ENCODE data around the gene CRIP3. TPM values are rescaled to one million over a fixed set of nuclear protein-coding genes. Genes with fewer than 3 reads are reported as not detected.

The CRIP3 gene
- total and polyA plus RNA-seq, 2 of the 13 experiments (the other 11 are each of a cell fraction or from before 2014, with no cell fraction given), result 6.3 to 9.3 TPM

GRCh38 chr6:43263314-43264178 is 45.1 kb downstream of the CRIP3 start:
- peak; percentile 77 for FAIRE-seq
- no peaks in the 10 kb centered on the region for H3K36me3 ChIP-seq (replicated peaks in 1 of 2; ENCODE audit: control insufficient read depth in 1 of 2, insufficient read depth in 2 of 2, low read length in 2 of 2)
- peaks cover 0 to 4% of the 10 kb centered on the region in 2 experiments; a peak in 2 of 5 replicates for H3K27me3 ChIP-seq (ENCODE audit: control insufficient read depth in 1 of 2, insufficient read depth in 2 of 2, low read length in 2 of 2)
- no peaks in the 10 kb centered on the region for H4K20me1 ChIP-seq (ENCODE audit: insufficient read depth, low read length)
- POLR2A ChIA-PET, result interaction anchor here (0.7 to 20.0 kb wide), 7 partner anchors 15 to 92 kb away, joined by 3 to 314 read pairs (median 4); partner anchors contain the start of genes DNPH1 and SLC22A7
- H3K4me3 ChIP-seq (replicated peaks in 1 of 3; ENCODE audit: insufficient read depth in 1 of 3, low read depth in 2 of 3, low read length in 3 of 3), result no peak overlapping the region; a peak in 1 of 6 replicates
- in situ Hi-C loops (cut with HindIII; ENCODE audit: extremely low pct_ligation_motif_present, low pct_unique_long_range_greater_than_20kb) (loop anchor here (5.0 kb wide), 3 partner anchors 69 to 234 kb away; no protein-coding TSS in a partner anchor), intact Hi-C loops (cut with micrococcal nuclease; ENCODE audit: unreplicated experiment) (loop anchor here (1.0 to 10.0 kb wide), 6 partner anchors 24 to 244 kb away; partner anchors contain the start of gene ABCC10)
- 48% methylated on average over 10 of the region's 12 CpGs for WGBS (ENCODE audit: low lambda C conversion rate)
- no peaks in the 10 kb centered on the region for H3K9me3 ChIP-seq (ENCODE audit: low read length)
- CTCF ChIA-PET (ENCODE audit: low intra/inter-chr PET ratio, low total read pairs), result interaction anchor here (0.7 to 5.0 kb wide), 4 partner anchors 24 to 191 kb away, joined by 3 to 79 read pairs (median 24); no protein-coding TSS in a partner anchor
- H3K9ac ChIP-seq (ENCODE audit: insufficient read depth, low read depth, low read length), result no peak overlapping the region
- peak; percentile 78 for DNase-seq (ENCODE audit: low spot score)
- peaks cover 78% of the 10 kb centered on the region for H3K4me1 ChIP-seq (ENCODE audit: insufficient read depth, low read length)
- ATAC-seq, result peak; percentile 73
- peak overlapping the region; percentile 14; the same call in 1 of the 2 replicates for H3K4me2 ChIP-seq (ENCODE audit: low read depth, low read length)
- peak overlapping the region; percentile 62 for H2AFZ ChIP-seq (ENCODE audit: low read length)
- no peaks in the 10 kb centered on the region for H3K79me2 ChIP-seq (ENCODE audit: insufficient read depth, low read length)
- no peak overlapping the region for H3K27ac ChIP-seq (ENCODE audit: extremely low read length, insufficient read depth, low read length)
- no TSS peak for BruUV-seq (replicated peaks)
- TF ChIP-seq DMAP1 (CRISPR knock-in tag; IDR thresholded peaks at IDR 0.05) (peak; percentile 50; the same call in 1 of the 2 replicates), ZNF10 (CRISPR knock-in tag; IDR thresholded peaks at IDR 0.05; ENCODE audit: borderline replicate concordance, low read depth) (no peak), MAF1 (CRISPR knock-in tag; IDR thresholded peaks at IDR 0.05; ENCODE audit: borderline replicate concordance) (no peak), U2AF1 (optimal IDR thresholded peaks at IDR 0.05; ENCODE audit: low read depth, low read length) (peak; percentile 62), ZNF136 (CRISPR knock-in tag; IDR thresholded peaks at IDR 0.05; ENCODE audit: low read depth) (peak; percentile 84; the same call in 1 of the 2 replicates), HOXA3 (CRISPR knock-in tag; IDR thresholded peaks at IDR 0.05) (no peak; the same call in 1 of the 2 replicates), ZFP36L2 (CRISPR knock-in tag; IDR thresholded peaks at IDR 0.05) (no peak), MED1 (CRISPR knock-in tag; IDR thresholded peaks at IDR 0.05) (no peak), HNF4A (CRISPR knock-in tag; IDR thresholded peaks at IDR 0.05) (no peak), MYC (CRISPR knock-in tag; IDR thresholded peaks at IDR 0.05; ENCODE audit: borderline replicate concordance) (no peak; the same call in 1 of the 2 replicates), FOXP4 (CRISPR knock-in tag; IDR thresholded peaks at IDR 0.05) (no peak), ATRX (CRISPR knock-in tag; IDR thresholded peaks at IDR 0.05; ENCODE audit: borderline replicate concordance) (no peak), CREBL2 (CRISPR knock-in tag; IDR thresholded peaks at IDR 0.05; ENCODE audit: borderline replicate concordance) (no peak), SAFB2 (CRISPR knock-in tag; IDR thresholded peaks at IDR 0.05; ENCODE audit: borderline replicate concordance, low read depth) (no peak), JUNB (CRISPR knock-in tag; IDR thresholded peaks at IDR 0.05; ENCODE audit: borderline replicate concordance) (no peak), ZBTB42 (CRISPR knock-in tag; IDR thresholded peaks at IDR 0.05) (no peak)
- TF ChIP-seq, protein P1, sequence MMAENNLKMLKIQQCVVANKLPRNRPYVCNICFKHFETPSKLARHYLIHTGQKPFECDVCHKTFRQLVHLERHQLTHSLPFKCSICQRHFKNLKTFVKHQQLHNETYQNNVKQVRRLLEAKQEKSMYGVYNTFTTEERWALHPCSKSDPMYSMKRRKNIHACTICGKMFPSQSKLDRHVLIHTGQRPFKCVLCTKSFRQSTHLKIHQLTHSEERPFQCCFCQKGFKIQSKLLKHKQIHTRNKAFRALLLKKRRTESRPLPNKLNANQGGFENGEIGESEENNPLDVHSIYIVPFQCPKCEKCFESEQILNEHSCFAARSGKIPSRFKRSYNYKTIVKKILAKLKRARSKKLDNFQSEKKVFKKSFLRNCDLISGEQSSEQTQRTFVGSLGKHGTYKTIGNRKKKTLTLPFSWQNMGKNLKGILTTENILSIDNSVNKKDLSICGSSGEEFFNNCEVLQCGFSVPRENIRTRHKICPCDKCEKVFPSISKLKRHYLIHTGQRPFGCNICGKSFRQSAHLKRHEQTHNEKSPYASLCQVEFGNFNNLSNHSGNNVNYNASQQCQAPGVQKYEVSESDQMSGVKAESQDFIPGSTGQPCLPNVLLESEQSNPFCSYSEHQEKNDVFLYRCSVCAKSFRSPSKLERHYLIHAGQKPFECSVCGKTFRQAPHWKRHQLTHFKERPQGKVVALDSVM (CRISPR knock-in tag; IDR thresholded peaks at IDR 0.05), result no peak
- TF ChIP-seq, protein P2, sequence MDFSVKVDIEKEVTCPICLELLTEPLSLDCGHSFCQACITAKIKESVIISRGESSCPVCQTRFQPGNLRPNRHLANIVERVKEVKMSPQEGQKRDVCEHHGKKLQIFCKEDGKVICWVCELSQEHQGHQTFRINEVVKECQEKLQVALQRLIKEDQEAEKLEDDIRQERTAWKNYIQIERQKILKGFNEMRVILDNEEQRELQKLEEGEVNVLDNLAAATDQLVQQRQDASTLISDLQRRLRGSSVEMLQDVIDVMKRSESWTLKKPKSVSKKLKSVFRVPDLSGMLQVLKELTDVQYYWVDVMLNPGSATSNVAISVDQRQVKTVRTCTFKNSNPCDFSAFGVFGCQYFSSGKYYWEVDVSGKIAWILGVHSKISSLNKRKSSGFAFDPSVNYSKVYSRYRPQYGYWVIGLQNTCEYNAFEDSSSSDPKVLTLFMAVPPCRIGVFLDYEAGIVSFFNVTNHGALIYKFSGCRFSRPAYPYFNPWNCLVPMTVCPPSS (IDR thresholded peaks at IDR 0.05), result no peak
